Right lobe of liver (tissue), 6 donors: ENCODE data around the gene PDE9A. TPM values are rescaled to one million over a fixed set of nuclear protein-coding genes. Genes with fewer than 3 reads are reported as not detected.
"Not testable (repeated sequence)": the region's sequence is repeated elsewhere in the genome, so short reads cannot be mapped to it uniquely, and the experiment has no call there.

Source experiments
- ATAC-seq, 4 donors: fragments of 200-7000 bp; cut with Tn5 transposase; one replicate each; pipeline ENCODE4 v1.9.1; 2020; ENCODE audit warnings: mild to moderate bottlenecking in 4 of 4, moderate library complexity in 4 of 4
- DNase-seq, 3 donors: peaks; one replicate each; pipeline ENCODE4 v3.0.0-alpha.2; 2020
- H3K27ac ChIP-seq, 3 donors: fragments of 200-600 bp; one replicate each; pipeline ENCODE4 v1.8.0; 2022
- H3K27me3 ChIP-seq, 2 donors: fragments of 200-600 bp; one replicate each; pipeline ENCODE4 v1.8.0; 2022
- H3K36me3 ChIP-seq, 4 donors: fragments of 200-600 bp; sonication (generic) in 1 of 4; one replicate each; pipeline versions ENCODE4 v1.5.1 to v1.8.0; 2017 to 2022; ENCODE audit warnings: control low read depth in 1 of 4
- H3K4me1 ChIP-seq, 4 donors: fragments of 200-600 bp; sonication (generic) in 1 of 4; one replicate each; pipeline versions ENCODE4 v1.5.1 to v1.8.0; 2017 to 2022; ENCODE audit warnings: control low read depth in 1 of 4
- H3K4me3 ChIP-seq, 3 donors: fragments of 200-600 bp; one replicate each; pipeline ENCODE4 v1.8.0; 2022
- H3K9me3 ChIP-seq, 4 donors: fragments of 200-600 bp; sonication (generic) in 1 of 4; one replicate each; pipeline versions ENCODE4 v1.5.1 to v1.8.0; 2017 to 2022; ENCODE audit warnings: control low read depth in 1 of 4
- CTCF ChIP-seq, 4 donors: fragments of 200-600 bp in 3 of 4; fragments of 450-650 bp in 1 of 4; IDR thresholded peaks; one replicate each; pipeline versions ENCODE4 v1.5.1 to v1.8.0; 2016 to 2022; ENCODE audit warnings: antibody characterized with exemption in 4 of 4, mild to moderate bottlenecking in 2 of 4
- POLR2A ChIP-seq: fragments of 450-650 bp; IDR thresholded peaks from one replicate; pipeline ENCODE4 v1.6.1; 2017; ENCODE audit warnings: antibody characterized with exemption, mild to moderate bottlenecking
- WGBS: methylation state at CpG from one replicate; pipeline ENCODE4 v1.1.6; 2018; ENCODE audit warnings: low coverage, low lambda C conversion rate; ENCODE audit not compliant: insufficient coverage; ENCODE audit errors: missing lambda C conversion rate; 5-methylcytosine and 5-hydroxymethylcytosine counted together
- intact Hi-C, 2 donors: fragments of 100-400 bp; cut with DNase I; formaldehyde crosslinking; loops; one replicate each; pipeline versions ENCODE4 v1.11.2 to v1.14.1; 2022
- total RNA-seq, 6 experiments: library from RNA; depleted of rRNA in 2 of 6; stranded (reverse); fragments of >200 nt in 2 of 6; fragmentation: NEBNext Ultra II Directional in 3 of 6; extraction: Animal tissue kit (Norgen Biotek cat#: 25700) in 3 of 6; gene quantifications; one replicate each; pipeline versions ENCODE4 v1.1.0 to v1.2.4, GENCODE V29; 2016 to 2023
- donor health status: DM: no; HTN: yes; CAD: no.
- donor health status: DM: no; HTN: no; CAD: no.
- donor health status: DM: no; HTN: no; CAD: no.
- donor health status: DM: no; HTN: yes; CAD: no.
- donor health status: DM: no; HTN: yes; CAD: no.

PDE9A gene
- total RNA-seq, 6 experiments from 2014 or later, result 1.1 to 5.9 (median 3.3) TPM

- Histone ChIP-seq H3K9me3 (no peaks in the 10 kb centered on the region), H3K4me3 (no peak overlapping the region), H3K27ac (peak overlapping the region in 2 of 3 donors; percentile 54 to 71), H3K36me3 (no peaks in the 10 kb centered on the region), H3K4me1 (peaks cover 0 to 11% (median 0%) of the 10 kb centered on the region in 4 donors), H3K27me3 (no peaks in the 10 kb centered on the region)
- intact Hi-C loops, result no loop called here
- TF ChIP-seq POLR2A (no peak), CTCF (IDR thresholded peaks at IDR 0.05) (no peak)
- WGBS, result 28% methylated on average over 13 of the region's 13 CpGs
- DNase-seq (peak in 2 of 3 donors; percentile 59 to 75), ATAC-seq (peak; percentile 90 to 94 (median 92))
Observed at GRCh38 chr21:42624095-42624790, 29.2 kb upstream of the PDE9A start.

GRCh38 chr21:42624936-42625335, 28.5 kb upstream of the PDE9A start:
- no peaks in the 10 kb centered on the region for H3K9me3 ChIP-seq
- 59% methylated on average over 4 of the region's 6 CpGs for WGBS
- H3K27me3 ChIP-seq, result no peaks in the 10 kb centered on the region
- H3K4me3 ChIP-seq, result no peak overlapping the region
- H3K27ac ChIP-seq, result peak overlapping the region in 2 of 3 donors; percentile 54 to 71
- DNase-seq (no peak), ATAC-seq (no peak)
- intact Hi-C loops, result no loop called here
- peaks cover 0 to 11% (median 0%) of the 10 kb centered on the region in 4 donors for H3K4me1 ChIP-seq
- TF ChIP-seq CTCF (IDR thresholded peaks at IDR 0.05), result no peak
- no peak for TF ChIP-seq POLR2A
- H3K36me3 ChIP-seq, result no peaks in the 10 kb centered on the region

GRCh38 chr21:42626171-42626570, 27.2 kb upstream of the PDE9A start:
- Histone ChIP-seq H3K9me3 (no peaks in the 10 kb centered on the region), H3K27ac (no peak overlapping the region), H3K27me3 (no peaks in the 10 kb centered on the region), H3K4me3 (no peak overlapping the region), H3K36me3 (no peaks in the 10 kb centered on the region), H3K4me1 (peaks cover 0 to 20% (median 0%) of the 10 kb centered on the region in 4 donors)
- 100% methylated on average over 2 of the region's 14 CpGs for WGBS
- ATAC-seq, result no peak
- no peak for DNase-seq
- TF ChIP-seq CTCF (IDR thresholded peaks at IDR 0.05) (no peak), POLR2A (no peak)
- intact Hi-C loops, result no loop called here

GRCh38 chr21:42627527-42628289, 25.7 kb upstream of the PDE9A start:
- no peak overlapping the region for H3K4me3 ChIP-seq
- intact Hi-C loops, result no loop called here
- H3K27me3 ChIP-seq, result no peaks in the 10 kb centered on the region
- H3K4me1 ChIP-seq, result peaks cover 0 to 20% (median 0%) of the 10 kb centered on the region in 4 donors
- ATAC-seq (no peak), DNase-seq (no peak)
- H3K9me3 ChIP-seq, result no peaks in the 10 kb centered on the region
- no peaks in the 10 kb centered on the region for H3K36me3 ChIP-seq
- H3K27ac ChIP-seq, result no peak overlapping the region
- 89% methylated on average over 10 of the region's 15 CpGs for WGBS
- TF ChIP-seq CTCF (IDR thresholded peaks at IDR 0.05), result no peak
- TF ChIP-seq POLR2A, result no peak

- H3K27ac ChIP-seq, intact Hi-C loops, H3K27me3 ChIP-seq, H3K9me3 ChIP-seq, H3K36me3 ChIP-seq, H3K4me3 ChIP-seq, ATAC-seq, DNase-seq: not testable (repeated sequence)
- H3K4me1 ChIP-seq, result peaks cover 0 to 20% (median 0%) of the 10 kb centered on the region in 4 donors
- WGBS, result 85% methylated on average over 2 of the region's 2 CpGs
Observed at GRCh38 chr21:42628466-42629061, 24.9 kb upstream of the PDE9A start.
